ENCODE data around the gene CNKSR1. TPM values are rescaled to one million over a fixed set of nuclear protein-coding genes. Genes with fewer than 3 reads are reported as not detected.

The CNKSR1 gene
- total and polyA plus RNA-seq, 2 of the 8 experiments (the other 6 are each of a cell fraction or from before 2014, with no cell fraction given) = 13.9 to 14.5 TPM

GRCh38 chr1:26189751-26190275 is 12.5 kb downstream of the CNKSR1 start (continued):
- TF ChIP-seq GABPA (IDR thresholded peaks at IDR 0.05; ENCODE audit: borderline replicate concordance, insufficient read depth, low read length) (no peak), RAD21 (IDR thresholded peaks at IDR 0.05 in 1 of 2, conservative IDR thresholded peaks at IDR 0.05 in 1 of 2; ENCODE audit: low read depth in 2 of 2, low read length in 2 of 2) (no peak)
